Liver (tissue), 9 donors: ENCODE data around the gene SLC6A3. TPM values are rescaled to one million over a fixed set of nuclear protein-coding genes. Genes with fewer than 3 reads are reported as not detected.

Source experiments
- DNase-seq: peaks from one replicate; pipeline ENCODE4 v3.0.0-alpha.2; 2017; ENCODE audit warnings: low spot score
- H3K27ac ChIP-seq, 2 donors: one replicate each; pipeline ENCODE4 v1.7.0; 2013; ENCODE audit warnings: inconsistent platforms in 2 of 2, low read length in 2 of 2, control low read depth in 1 of 2, low read depth in 1 of 2, mild to moderate bottlenecking in 1 of 2
- H3K27me3 ChIP-seq, 4 donors: one replicate each; pipeline versions ENCODE4 v1.6.1 to v1.7.0; 2013; ENCODE audit warnings: low read length in 3 of 4, inconsistent platforms in 1 of 4, mild to moderate bottlenecking in 1 of 4, moderate library complexity in 1 of 4; ENCODE audit not compliant: control insufficient read depth in 4 of 4, insufficient read depth in 4 of 4
- H3K36me3 ChIP-seq, 4 donors: one replicate each; pipeline versions ENCODE4 v1.6.1 to v1.7.0; 2013; ENCODE audit warnings: low read length in 3 of 4, mild to moderate bottlenecking in 3 of 4, low read depth in 1 of 4, moderate library complexity in 1 of 4; ENCODE audit not compliant: control insufficient read depth in 4 of 4, insufficient read depth in 3 of 4
- H3K4me1 ChIP-seq, 4 donors: one replicate each; pipeline versions ENCODE4 v1.6.1 to v1.7.0; 2013; ENCODE audit warnings: low read length in 3 of 4, mild to moderate bottlenecking in 3 of 4, moderate library complexity in 1 of 4; ENCODE audit not compliant: control insufficient read depth in 4 of 4, insufficient read depth in 4 of 4
- H3K4me3 ChIP-seq, 3 donors: one replicate each; pipeline versions ENCODE4 v1.6.1 to v1.7.0; 2013; ENCODE audit warnings: low read length in 3 of 3, control low read depth in 1 of 3, low read depth in 1 of 3, mild to moderate bottlenecking in 1 of 3
- H3K9ac ChIP-seq, 2 donors: one replicate each; pipeline ENCODE4 v1.7.0; 2013; ENCODE audit warnings: low read length in 2 of 2, mild to moderate bottlenecking in 2 of 2, moderate library complexity in 2 of 2, control low read depth in 1 of 2, low read depth in 1 of 2
- H3K9me3 ChIP-seq, 4 donors: one replicate each; pipeline versions ENCODE4 v1.6.1 to v1.7.0; 2013; ENCODE audit warnings: low read length in 3 of 4; ENCODE audit not compliant: control insufficient read depth in 4 of 4
- EGR1 ChIP-seq, 2 donors: IDR thresholded peaks; 2 replicates each; pipeline ENCODE4 v1.6.1; 2016 to 2018; ENCODE audit warnings: antibody characterized with exemption in 2 of 2, low read depth in 2 of 2
- FOXA1 ChIP-seq: IDR thresholded peaks from 2 replicates; pipeline ENCODE4 v1.6.1; 2016; ENCODE audit warnings: antibody characterized with exemption
- FOXA2 ChIP-seq: IDR thresholded peaks from 2 replicates; pipeline ENCODE4 v1.6.1; 2016; ENCODE audit warnings: antibody characterized with exemption
- GABPA ChIP-seq, 2 donors: IDR thresholded peaks in 1 of 2; conservative IDR thresholded peaks in 1 of 2; 2 replicates each; pipeline ENCODE4 v1.6.1; 2016; ENCODE audit warnings: antibody characterized with exemption in 2 of 2, mild to moderate bottlenecking in 1 of 2, moderate library complexity in 1 of 2
- HNF4A ChIP-seq, 2 donors: conservative IDR thresholded peaks; 2 replicates each; pipeline ENCODE4 v1.6.1; 2016; ENCODE audit warnings: antibody characterized with exemption in 2 of 2, mild to moderate bottlenecking in 2 of 2
- HNF4G ChIP-seq: IDR thresholded peaks from 2 replicates; pipeline ENCODE4 v1.6.1; 2016; ENCODE audit warnings: antibody characterized with exemption
- NR2F2 ChIP-seq: IDR thresholded peaks from 2 replicates; pipeline ENCODE4 v1.6.1; 2016; ENCODE audit warnings: antibody characterized with exemption
- RAD21 ChIP-seq, 2 donors: IDR thresholded peaks; 2 replicates each; pipeline ENCODE4 v1.6.1; 2016; ENCODE audit warnings: antibody characterized with exemption in 2 of 2, mild to moderate bottlenecking in 2 of 2
- RXRA ChIP-seq, 2 donors: IDR thresholded peaks; 2 replicates each; pipeline ENCODE4 v1.6.1; 2017 to 2018; ENCODE audit warnings: antibody characterized with exemption in 2 of 2, mild to moderate bottlenecking in 1 of 2
- SP1 ChIP-seq: IDR thresholded peaks from 2 replicates; pipeline ENCODE4 v1.6.1; 2018; ENCODE audit warnings: antibody characterized with exemption, mild to moderate bottlenecking
- TAF1 ChIP-seq: conservative IDR thresholded peaks from 2 replicates; pipeline ENCODE4 v1.6.1; 2016; ENCODE audit warnings: antibody characterized with exemption, mild to moderate bottlenecking
- YY1 ChIP-seq: IDR thresholded peaks from 2 replicates; pipeline ENCODE4 v1.6.1; 2016; ENCODE audit warnings: antibody characterized with exemption, mild to moderate bottlenecking
- ZBTB33 ChIP-seq: IDR thresholded peaks from 2 replicates; pipeline ENCODE4 v1.6.1; 2016; ENCODE audit warnings: antibody characterized with exemption
- WGBS: extraction: QIAGEN DNeasy Blood & Tissue Kit; methylation state at CpG from one replicate; pipeline ENCODE4 v1.1.7; 2013; 5-methylcytosine and 5-hydroxymethylcytosine counted together
- polyA plus RNA-seq, 2 donors: library from polyadenylated mRNA; stranded (reverse) in 1 of 2; unstranded in 1 of 2; fragments of 200-250 nt in 1 of 2; fragments of >200 nt in 1 of 2; fragmentation: Nextera tagmentation in 1 of 2; extraction: Ambion mirVana in 1 of 2; gene quantifications; one replicate each; pipeline versions ENCODE4 v1.2.1 to v1.2.3, GENCODE V29; 2013 to 2015
- total RNA-seq, 2 donors: library from RNA; depleted of rRNA; stranded (reverse); fragments of >200 nt; gene quantifications; one replicate each; pipeline ENCODE4 v1.2.3, GENCODE V29; 2014
- TF ChIP-seq, protein P1 (sequence below): IDR thresholded peaks from 2 replicates; pipeline ENCODE4 v1.6.1; 2016; ENCODE audit warnings: antibody characterized with exemption, mild to moderate bottlenecking
- TF ChIP-seq, protein P2 (sequence below): IDR thresholded peaks from 2 replicates; pipeline ENCODE4 v1.6.1; 2016; ENCODE audit warnings: antibody characterized with exemption
- TF ChIP-seq, protein P3 (sequence below): IDR thresholded peaks from 2 replicates; pipeline ENCODE4 v1.6.1; 2016; ENCODE audit warnings: antibody characterized with exemption
- TF ChIP-seq, protein P4 (sequence below): fragments of 150-350 bp; IDR thresholded peaks from 2 replicates; pipeline ENCODE4 v1.5.1; 2017; ENCODE audit warnings: improper control_type of control experiment, low read depth, low read length; ENCODE audit not compliant: missing input control
- donor health status: healthy.
- donor health status: healthy.
- donor health status: healthy.
- donor health status: healthy.
- donor health status: healthy.

The SLC6A3 gene
- total and polyA plus RNA-seq, 4 donors = not detected

GRCh38 chr5:1479066-1479465 is 33.8 kb upstream of the SLC6A3 start:
- H3K9ac ChIP-seq = no peak overlapping the region
- peaks cover 0 to 5% (median 0%) of the 10 kb centered on the region in 4 donors for H3K36me3 ChIP-seq
- TF ChIP-seq TAF1 (no peak), HNF4G (no peak), EGR1 (IDR thresholded peaks at IDR 0.05; ENCODE audit: low read depth in 2 of 2) (no peak), HNF4A (conservative IDR thresholded peaks at IDR 0.05) (no peak), FOXA1 (no peak), NR2F2 (no peak), SP1 (no peak), YY1 (no peak), GABPA (IDR thresholded peaks at IDR 0.05 in 1 of 2, conservative IDR thresholded peaks at IDR 0.05 in 1 of 2) (no peak), ZBTB33 (no peak), RXRA (IDR thresholded peaks at IDR 0.05) (no peak), RAD21 (IDR thresholded peaks at IDR 0.05) (no peak), FOXA2 (no peak)
- TF ChIP-seq, protein P1, sequence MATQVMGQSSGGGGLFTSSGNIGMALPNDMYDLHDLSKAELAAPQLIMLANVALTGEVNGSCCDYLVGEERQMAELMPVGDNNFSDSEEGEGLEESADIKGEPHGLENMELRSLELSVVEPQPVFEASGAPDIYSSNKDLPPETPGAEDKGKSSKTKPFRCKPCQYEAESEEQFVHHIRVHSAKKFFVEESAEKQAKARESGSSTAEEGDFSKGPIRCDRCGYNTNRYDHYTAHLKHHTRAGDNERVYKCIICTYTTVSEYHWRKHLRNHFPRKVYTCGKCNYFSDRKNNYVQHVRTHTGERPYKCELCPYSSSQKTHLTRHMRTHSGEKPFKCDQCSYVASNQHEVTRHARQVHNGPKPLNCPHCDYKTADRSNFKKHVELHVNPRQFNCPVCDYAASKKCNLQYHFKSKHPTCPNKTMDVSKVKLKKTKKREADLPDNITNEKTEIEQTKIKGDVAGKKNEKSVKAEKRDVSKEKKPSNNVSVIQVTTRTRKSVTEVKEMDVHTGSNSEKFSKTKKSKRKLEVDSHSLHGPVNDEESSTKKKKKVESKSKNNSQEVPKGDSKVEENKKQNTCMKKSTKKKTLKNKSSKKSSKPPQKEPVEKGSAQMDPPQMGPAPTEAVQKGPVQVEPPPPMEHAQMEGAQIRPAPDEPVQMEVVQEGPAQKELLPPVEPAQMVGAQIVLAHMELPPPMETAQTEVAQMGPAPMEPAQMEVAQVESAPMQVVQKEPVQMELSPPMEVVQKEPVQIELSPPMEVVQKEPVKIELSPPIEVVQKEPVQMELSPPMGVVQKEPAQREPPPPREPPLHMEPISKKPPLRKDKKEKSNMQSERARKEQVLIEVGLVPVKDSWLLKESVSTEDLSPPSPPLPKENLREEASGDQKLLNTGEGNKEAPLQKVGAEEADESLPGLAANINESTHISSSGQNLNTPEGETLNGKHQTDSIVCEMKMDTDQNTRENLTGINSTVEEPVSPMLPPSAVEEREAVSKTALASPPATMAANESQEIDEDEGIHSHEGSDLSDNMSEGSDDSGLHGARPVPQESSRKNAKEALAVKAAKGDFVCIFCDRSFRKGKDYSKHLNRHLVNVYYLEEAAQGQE = no peak
- TF ChIP-seq, protein P2, sequence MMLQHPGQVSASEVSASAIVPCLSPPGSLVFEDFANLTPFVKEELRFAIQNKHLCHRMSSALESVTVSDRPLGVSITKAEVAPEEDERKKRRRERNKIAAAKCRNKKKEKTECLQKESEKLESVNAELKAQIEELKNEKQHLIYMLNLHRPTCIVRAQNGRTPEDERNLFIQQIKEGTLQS = no peak
- TF ChIP-seq, protein P3, sequence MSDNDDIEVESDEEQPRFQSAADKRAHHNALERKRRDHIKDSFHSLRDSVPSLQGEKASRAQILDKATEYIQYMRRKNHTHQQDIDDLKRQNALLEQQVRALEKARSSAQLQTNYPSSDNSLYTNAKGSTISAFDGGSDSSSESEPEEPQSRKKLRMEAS = no peak
- H3K27me3 ChIP-seq = no peaks in the 10 kb centered on the region
- H3K27ac ChIP-seq = peak overlapping the region in 1 of 2 donors; percentile 20
- peaks cover 0 to 12% (median 0%) of the 10 kb centered on the region in 4 donors for H3K4me1 ChIP-seq
- DNase-seq = no peak
- WGBS = 93% methylated on average over 7 of the region's 7 CpGs
- no peak overlapping the region for H3K4me3 ChIP-seq
- H3K9me3 ChIP-seq = no peaks in the 10 kb centered on the region

GRCh38 chr5:1478271-1479035 is 33.2 kb upstream of the SLC6A3 start:
- H3K9me3 ChIP-seq = no peaks in the 10 kb centered on the region
- peaks cover 0 to 12% (median 0%) of the 10 kb centered on the region in 4 donors for H3K4me1 ChIP-seq
- H3K27ac ChIP-seq = peak overlapping the region; percentile 15 to 25
- 90% methylated on average over 13 of the region's 13 CpGs for WGBS
- DNase-seq = no peak
- no peak overlapping the region for H3K4me3 ChIP-seq
- TF ChIP-seq GABPA (IDR thresholded peaks at IDR 0.05 in 1 of 2, conservative IDR thresholded peaks at IDR 0.05 in 1 of 2) = no peak
- TF ChIP-seq SP1 = no peak
- no peak for TF ChIP-seq FOXA2
- no peak for TF ChIP-seq RXRA (IDR thresholded peaks at IDR 0.05)
- no peak for TF ChIP-seq TAF1
- TF ChIP-seq, protein P4, sequence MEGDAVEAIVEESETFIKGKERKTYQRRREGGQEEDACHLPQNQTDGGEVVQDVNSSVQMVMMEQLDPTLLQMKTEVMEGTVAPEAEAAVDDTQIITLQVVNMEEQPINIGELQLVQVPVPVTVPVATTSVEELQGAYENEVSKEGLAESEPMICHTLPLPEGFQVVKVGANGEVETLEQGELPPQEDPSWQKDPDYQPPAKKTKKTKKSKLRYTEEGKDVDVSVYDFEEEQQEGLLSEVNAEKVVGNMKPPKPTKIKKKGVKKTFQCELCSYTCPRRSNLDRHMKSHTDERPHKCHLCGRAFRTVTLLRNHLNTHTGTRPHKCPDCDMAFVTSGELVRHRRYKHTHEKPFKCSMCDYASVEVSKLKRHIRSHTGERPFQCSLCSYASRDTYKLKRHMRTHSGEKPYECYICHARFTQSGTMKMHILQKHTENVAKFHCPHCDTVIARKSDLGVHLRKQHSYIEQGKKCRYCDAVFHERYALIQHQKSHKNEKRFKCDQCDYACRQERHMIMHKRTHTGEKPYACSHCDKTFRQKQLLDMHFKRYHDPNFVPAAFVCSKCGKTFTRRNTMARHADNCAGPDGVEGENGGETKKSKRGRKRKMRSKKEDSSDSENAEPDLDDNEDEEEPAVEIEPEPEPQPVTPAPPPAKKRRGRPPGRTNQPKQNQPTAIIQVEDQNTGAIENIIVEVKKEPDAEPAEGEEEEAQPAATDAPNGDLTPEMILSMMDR = no peak
- no peak for TF ChIP-seq HNF4G
- TF ChIP-seq FOXA1 = no peak
- no peak for TF ChIP-seq HNF4A (conservative IDR thresholded peaks at IDR 0.05)
- TF ChIP-seq, protein P1 = no peak
- TF ChIP-seq, protein P3 = no peak
- peak overlapping the region in 1 of 2 donors; percentile 17 for H3K9ac ChIP-seq
- no peaks in the 10 kb centered on the region for H3K27me3 ChIP-seq
- peaks cover 0 to 5% (median 0%) of the 10 kb centered on the region in 4 donors for H3K36me3 ChIP-seq
